ENCODE results near the gene TREML2.

- no peak for TF ChIP-seq CTCF (IDR thresholded peaks at IDR 0.05)
- TF ChIP-seq POLR2A (IDR thresholded peaks at IDR 0.05): no peak
- TF ChIP-seq POLR2AphosphoS5 (IDR thresholded peaks at IDR 0.05; ENCODE audit: insufficient read depth in 1 of 2, low read depth in 1 of 2): no peak
Measured at GRCh38 chr6:41186031-41186562, 14.9 kb downstream of the TREML2 start.

All from vagina (tissue), 2 donors.